Fibroblast of lung (primary cell): ENCODE data around the gene COL5A3. TPM values are rescaled to one million over a fixed set of nuclear protein-coding genes. Genes with fewer than 3 reads are reported as not detected.
A peak's percentile ranks its signal among the peaks of the same experiment; 100 is the strongest.

Source experiments
- DNase-seq, 2 donors: peaks; one replicate each; pipeline versions ENCODE4 v3.0.0 to v3.0.0-alpha.2; 2010; ENCODE audit warnings: low read depth in 2 of 2
- H2AFZ ChIP-seq: 2 replicates; pipeline ENCODE4 v1.5.1; 2012; ENCODE audit warnings: low read length, control low read depth, inconsistent platforms
- H3K27ac ChIP-seq: 2 replicates; pipeline ENCODE4 v1.5.1; 2011; ENCODE audit warnings: low read length, control low read depth; ENCODE audit not compliant: insufficient read depth
- H3K27me3 ChIP-seq: 2 replicates; pipeline ENCODE4 v1.5.1; 2011; ENCODE audit warnings: mild to moderate bottlenecking, low read length; ENCODE audit not compliant: control insufficient read depth, insufficient read depth
- H3K36me3 ChIP-seq: 2 replicates; pipeline ENCODE4 v1.5.1; 2011; ENCODE audit warnings: low read length; ENCODE audit not compliant: control insufficient read depth, insufficient read depth
- H3K4me1 ChIP-seq: 2 replicates; pipeline ENCODE4 v1.5.1; 2011; ENCODE audit warnings: low read length; ENCODE audit not compliant: control insufficient read depth, insufficient read depth; ENCODE audit errors: extremely low read depth
- H3K4me2 ChIP-seq: 2 replicates; pipeline ENCODE4 v1.5.1; 2011; ENCODE audit warnings: low read length, control low read depth; ENCODE audit not compliant: insufficient read depth; ENCODE audit errors: extremely low read depth
- H3K4me3 ChIP-seq, 4 experiments: fragments of 200-600 bp in 1 of 4; sonication (generic) in 1 of 4; replicated peaks in 1 of 4; 2 replicates each; pipeline ENCODE4 v1.5.1; 2011 to 2016; ENCODE audit warnings: low read length in 4 of 4, low read depth in 3 of 4, mild to moderate bottlenecking in 3 of 4, control low read depth in 2 of 4, inconsistent platforms in 1 of 4, mixed read lengths in 1 of 4; ENCODE audit not compliant: insufficient read depth in 1 of 4; ENCODE audit errors: control extremely low read depth in 1 of 4
- H3K79me2 ChIP-seq: 2 replicates; pipeline ENCODE4 v1.5.1; 2012; ENCODE audit warnings: mild to moderate bottlenecking, low read length, inconsistent platforms; ENCODE audit not compliant: control insufficient read depth, insufficient read depth
- H3K9ac ChIP-seq: 2 replicates; pipeline ENCODE4 v1.5.1; 2011; ENCODE audit warnings: mild to moderate bottlenecking, low read length, control low read depth; ENCODE audit not compliant: insufficient read depth
- H3K9me3 ChIP-seq: 2 replicates; pipeline ENCODE4 v1.5.1; 2012; ENCODE audit warnings: low read depth, low read length; ENCODE audit not compliant: control insufficient read depth, insufficient read depth
- H4K20me1 ChIP-seq: 2 replicates; pipeline ENCODE4 v1.5.1; 2011; ENCODE audit warnings: low read length; ENCODE audit not compliant: control insufficient read depth, insufficient read depth; ENCODE audit errors: extremely low read depth
- CTCF ChIP-seq, 2 donors: IDR thresholded peaks in 1 of 2; conservative IDR thresholded peaks in 1 of 2; 1 replicate in 1 of 2; 2 replicates in 1 of 2; pipeline ENCODE4 v1.5.1; 2011 to 2012; ENCODE audit warnings: low read length in 2 of 2, control low read depth in 1 of 2, inconsistent platforms in 1 of 2, low read depth in 1 of 2, mild to moderate bottlenecking in 1 of 2
- EZH2 ChIP-seq: IDR thresholded peaks from 2 replicates; pipeline ENCODE4 v1.5.1; 2012; ENCODE audit warnings: low read length, control low read depth, mild to moderate bottlenecking; ENCODE audit errors: missing control alignments
- polyA plus RNA-seq, 2 donors: library from polyadenylated mRNA; depleted of rRNA in 1 of 2; stranded (reverse) in 1 of 2; unstranded in 1 of 2; fragments of >200 nt; gene quantifications; 2 replicates each; pipeline ENCODE4 v1.2.1, GENCODE V29; 2011 to 2012; ENCODE audit warnings: missing spikeins in 1 of 2
- total RNA-seq: library from RNA; depleted of rRNA; stranded (reverse); fragments of >200 nt; gene quantifications from 2 replicates; pipeline ENCODE4 v1.2.1, GENCODE V29; 2014

Gene COL5A3
- total and polyA plus RNA-seq, 2 donors (not counting 1 experiment from before 2014, with no cell fraction given): 1.2 to 33.7 TPM

- Histone ChIP-seq H3K9me3 (no peaks in the 10 kb centered on the region), H3K79me2 (no peaks in the 10 kb centered on the region), H3K27ac (no peak overlapping the region), H3K9ac (no peak overlapping the region), H3K4me2 (no peak overlapping the region), H3K4me3 (no peak overlapping the region), H3K4me1 (no peaks in the 10 kb centered on the region), H4K20me1 (no peaks in the 10 kb centered on the region), H2AFZ (no peak overlapping the region), H3K27me3 (no peaks in the 10 kb centered on the region), H3K36me3 (peaks cover 3% of the 10 kb centered on the region)
- TF ChIP-seq EZH2 (no peak), CTCF (conservative IDR thresholded peaks at IDR 0.05 in 1 of 2, IDR thresholded peaks at IDR 0.05 in 1 of 2; ENCODE audit: low read depth in 1 of 2, low read length in 2 of 2) (no peak)
- no peak for DNase-seq
These were observed 20.8 kb downstream of the COL5A3 start for GRCh38 chr19:9989504-9989903.

- Histone ChIP-seq H3K9ac (no peak overlapping the region), H2AFZ (no peak overlapping the region), H3K4me3 (no peak overlapping the region), H3K79me2 (no peaks in the 10 kb centered on the region), H3K9me3 (no peaks in the 10 kb centered on the region), H4K20me1 (no peaks in the 10 kb centered on the region), H3K36me3 (peaks cover 3% of the 10 kb centered on the region), H3K4me2 (no peak overlapping the region), H3K27me3 (no peaks in the 10 kb centered on the region), H3K27ac (no peak overlapping the region), H3K4me1 (no peaks in the 10 kb centered on the region)
- peak; percentile 33 to 56 for DNase-seq
- TF ChIP-seq EZH2 (no peak), CTCF (conservative IDR thresholded peaks at IDR 0.05 in 1 of 2, IDR thresholded peaks at IDR 0.05 in 1 of 2; ENCODE audit: low read depth in 1 of 2, low read length in 2 of 2) (no peak)
These were observed 23.5 kb downstream of the COL5A3 start for GRCh38 chr19:9986787-9987281.

GRCh38 chr19:9981406-9982260 lies 28.7 kb downstream of the COL5A3 start:
- TF ChIP-seq EZH2: no peak
- TF ChIP-seq CTCF (conservative IDR thresholded peaks at IDR 0.05 in 1 of 2, IDR thresholded peaks at IDR 0.05 in 1 of 2; ENCODE audit: low read depth in 1 of 2, low read length in 2 of 2): no peak
- H4K20me1 ChIP-seq: no peaks in the 10 kb centered on the region
- no peak overlapping the region for H3K27ac ChIP-seq
- H3K4me2 ChIP-seq: no peak overlapping the region
- H3K9me3 ChIP-seq: no peaks in the 10 kb centered on the region
- no peaks in the 10 kb centered on the region for H3K79me2 ChIP-seq
- no peak for DNase-seq
- H3K36me3 ChIP-seq: peaks cover 3% of the 10 kb centered on the region
- H3K9ac ChIP-seq: no peak overlapping the region
- no peak overlapping the region for H2AFZ ChIP-seq
- H3K4me1 ChIP-seq: no peaks in the 10 kb centered on the region
- no peaks in the 10 kb centered on the region for H3K27me3 ChIP-seq
- H3K4me3 ChIP-seq: no peak overlapping the region
